Upper lobe of right lung (tissue), 1 donor: Measurements from ENCODE around the gene THOC7. TPM values are rescaled to one million over a fixed set of nuclear protein-coding genes. Genes with fewer than 3 reads are reported as not detected.

Experiments
- ATAC-seq: fragments of 200-7000 bp; cut with Tn5 transposase; one replicate; pipeline ENCODE4 v1.9.1; 2020; ENCODE audit warnings: mild to moderate bottlenecking, moderate library complexity
- DNase-seq: peaks from one replicate; pipeline ENCODE4 v3.0.0-alpha.2; 2020
- H3K27ac ChIP-seq: fragments of 200-600 bp; one replicate; pipeline ENCODE4 v1.8.0; 2022
- H3K27me3 ChIP-seq: fragments of 200-600 bp; one replicate; pipeline ENCODE4 v1.8.0; 2022; ENCODE audit warnings: mild to moderate bottlenecking
- H3K36me3 ChIP-seq: fragments of 200-600 bp; one replicate; pipeline ENCODE4 v1.8.0; 2022
- H3K4me1 ChIP-seq: fragments of 200-600 bp; one replicate; pipeline ENCODE4 v1.8.0; 2022
- H3K4me3 ChIP-seq: fragments of 200-600 bp; one replicate; pipeline ENCODE4 v1.8.0; 2022; ENCODE audit warnings: mild to moderate bottlenecking
- H3K9me3 ChIP-seq: fragments of 200-600 bp; one replicate; pipeline ENCODE4 v1.8.0; 2022
- intact Hi-C: fragments of 100-400 bp; cut with DNase I; formaldehyde crosslinking; loops from one replicate; pipeline ENCODE4 v1.11.0; 2022
- long read RNA-seq: library from polyadenylated mRNA; unstranded; transcript quantifications from one replicate; pipeline ENCODE4 v2.0.0, GENCODE V29; 2021
- total RNA-seq: library from RNA; stranded (reverse); fragmentation: NEBNext Ultra II Directional; extraction: Animal tissue kit (Norgen Biotek cat#: 25700); gene quantifications from one replicate; pipeline ENCODE4 v1.2.1, GENCODE V29; 2021
- TF ChIP-seq, protein P1 (sequence below): fragments of 200-600 bp; IDR thresholded peaks from one replicate; pipeline ENCODE4 v1.8.0; 2022; ENCODE audit warnings: antibody characterized with exemption
- donor health status: DM: no; HTN: yes; CAD: no; lungs with severe emphysema.

THOC7 gene
- total RNA-seq, result 46.9 TPM
- long read RNA-seq, transcript THOC7-201 (8 exons, 990 nt), result major isoform, 34 of 39 reads
- long read RNA-seq, partial matches to known transcripts, result 0 of 39 reads
- long read RNA-seq, other reads (novel, unspliced or antisense), result 4 of 39 reads

DNA sequence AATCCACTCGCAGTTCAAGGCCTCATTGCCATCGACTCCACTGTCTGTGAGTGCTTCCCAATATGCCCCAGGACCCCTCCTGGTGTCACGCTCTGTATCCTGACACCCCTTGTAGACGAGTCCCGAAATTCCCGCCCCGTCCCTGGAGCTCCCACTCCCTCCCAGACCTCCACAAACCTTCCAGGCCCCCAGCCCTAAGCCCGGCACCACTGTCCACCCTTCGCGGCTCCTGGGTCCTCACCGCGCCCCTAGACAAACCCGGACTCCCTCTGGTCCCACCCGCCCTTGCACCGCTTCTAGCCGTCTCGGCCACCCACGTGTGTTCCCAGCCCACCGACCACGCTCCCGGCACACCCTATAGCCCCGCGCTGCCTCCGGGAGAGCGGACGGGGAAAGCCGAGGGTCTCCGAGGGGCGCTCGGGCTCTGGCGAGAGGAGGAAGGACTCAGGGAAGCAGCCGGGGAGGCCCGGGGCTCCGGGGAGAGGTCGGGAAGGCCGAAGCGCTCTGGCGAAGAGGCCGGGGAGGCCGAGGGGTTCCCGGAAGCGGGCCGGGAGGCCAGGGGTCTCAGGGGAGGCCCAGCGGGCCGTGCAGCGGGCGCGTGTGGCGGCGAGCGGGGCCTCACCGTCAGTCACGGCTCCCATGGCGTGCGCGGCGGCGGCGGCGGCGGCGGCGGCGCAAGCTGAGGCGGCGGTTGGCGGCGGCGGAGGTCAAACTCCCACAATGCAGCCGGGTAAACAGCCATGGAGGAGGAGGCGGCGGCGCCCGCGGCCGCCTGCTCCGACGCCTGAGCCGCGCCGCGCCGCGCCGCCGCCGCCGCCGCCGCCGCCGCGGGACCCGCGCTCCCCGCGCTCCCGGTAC lies at the start of gene THOC7, which contains the start of gene ATXN7:
Gene THOC7, minus strand, starts transcription at position 656 of the 858 bp plus-strand sequence. Its CDS starts 15 bp downstream, at position 641.
Gene ATXN7, plus strand, starts transcription at position 718 of the 858 bp plus-strand sequence. CDS start 48,732 bp downstream, outside the sequence.
- ATAC-seq (peak; percentile 90), DNase-seq (peak; percentile 90)
- H3K4me3 ChIP-seq, result peak within 1 kb of the TSS; percentile 88
- no peaks in the 10 kb centered on the region for H3K27me3 ChIP-seq
- peaks cover 12% of the 10 kb centered on the region for H3K4me1 ChIP-seq
- H3K9me3 ChIP-seq, result no peaks in the 10 kb centered on the region
- intact Hi-C loops, result no loop called here
- peak within 1 kb of the TSS; percentile 94 for H3K27ac ChIP-seq
- TF ChIP-seq, protein P1, sequence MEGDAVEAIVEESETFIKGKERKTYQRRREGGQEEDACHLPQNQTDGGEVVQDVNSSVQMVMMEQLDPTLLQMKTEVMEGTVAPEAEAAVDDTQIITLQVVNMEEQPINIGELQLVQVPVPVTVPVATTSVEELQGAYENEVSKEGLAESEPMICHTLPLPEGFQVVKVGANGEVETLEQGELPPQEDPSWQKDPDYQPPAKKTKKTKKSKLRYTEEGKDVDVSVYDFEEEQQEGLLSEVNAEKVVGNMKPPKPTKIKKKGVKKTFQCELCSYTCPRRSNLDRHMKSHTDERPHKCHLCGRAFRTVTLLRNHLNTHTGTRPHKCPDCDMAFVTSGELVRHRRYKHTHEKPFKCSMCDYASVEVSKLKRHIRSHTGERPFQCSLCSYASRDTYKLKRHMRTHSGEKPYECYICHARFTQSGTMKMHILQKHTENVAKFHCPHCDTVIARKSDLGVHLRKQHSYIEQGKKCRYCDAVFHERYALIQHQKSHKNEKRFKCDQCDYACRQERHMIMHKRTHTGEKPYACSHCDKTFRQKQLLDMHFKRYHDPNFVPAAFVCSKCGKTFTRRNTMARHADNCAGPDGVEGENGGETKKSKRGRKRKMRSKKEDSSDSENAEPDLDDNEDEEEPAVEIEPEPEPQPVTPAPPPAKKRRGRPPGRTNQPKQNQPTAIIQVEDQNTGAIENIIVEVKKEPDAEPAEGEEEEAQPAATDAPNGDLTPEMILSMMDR, result no peak
- H3K36me3 ChIP-seq, result no peaks in the 10 kb centered on the region

- TF ChIP-seq, protein P1, result no peak
- Histone ChIP-seq H3K4me3 (peak overlapping the region; percentile 80), H3K9me3 (no peaks in the 10 kb centered on the region), H3K27ac (peak overlapping the region; percentile 96), H3K4me1 (peaks cover 23% of the 10 kb centered on the region), H3K36me3 (peaks cover 22% of the 10 kb centered on the region), H3K27me3 (no peaks in the 10 kb centered on the region)
- intact Hi-C loops, result no loop called here
- peak; percentile 56 for ATAC-seq
- DNase-seq, result peak; percentile 83
Measured at GRCh38 chr3:63912768-63913588, 49.4 kb upstream of the THOC7 start.

DNA sequence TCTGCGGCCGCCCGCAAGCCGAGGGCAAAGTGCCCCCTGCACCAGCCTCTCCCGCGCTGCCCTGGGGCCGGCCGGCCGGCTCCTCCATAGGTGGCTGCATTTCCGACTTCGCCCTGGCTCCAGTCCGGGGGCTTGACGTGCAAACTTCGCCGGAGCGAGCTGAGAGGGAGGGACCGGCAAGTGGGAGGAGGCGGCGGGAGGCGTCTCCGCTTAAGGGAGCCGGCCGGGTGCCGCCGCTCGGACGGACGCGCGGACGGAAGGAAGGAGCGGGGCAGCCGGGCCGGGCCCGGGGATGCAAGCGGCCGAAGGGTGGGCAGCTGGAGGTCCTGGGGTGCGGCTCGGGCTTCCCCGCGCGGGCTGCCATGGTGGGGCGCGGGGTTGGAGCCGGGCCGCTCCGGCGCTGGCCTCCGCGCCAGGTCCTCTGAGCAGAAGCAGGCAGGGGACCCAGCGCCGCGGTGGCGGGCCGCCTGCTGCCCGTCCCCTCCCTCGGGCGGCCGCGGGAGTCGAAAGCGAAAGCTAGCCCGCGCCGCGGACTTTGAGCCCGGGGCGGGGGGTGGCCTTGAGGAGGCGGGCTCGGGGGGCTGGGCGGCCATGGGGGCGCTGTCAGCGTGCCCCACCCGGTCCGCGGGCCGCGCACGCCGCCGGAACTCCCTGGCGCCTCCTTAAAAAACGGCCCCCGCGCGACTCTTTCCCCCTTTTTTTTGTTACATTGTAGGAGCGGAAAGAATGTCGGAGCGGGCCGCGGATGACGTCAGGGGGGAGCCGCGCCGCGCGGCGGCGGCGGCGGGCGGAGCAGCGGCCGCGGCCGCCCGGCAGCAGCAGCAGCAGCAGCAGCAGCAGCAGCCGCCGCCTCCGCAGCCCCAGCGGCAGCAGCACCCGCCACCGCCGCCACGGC lies 48.5 kb upstream of the THOC7 start, which contains the start of gene SCAANT1:
Gene SCAANT1, minus strand, starts transcription at position 511 of the 895 bp plus-strand sequence.
- peaks cover 23% of the 10 kb centered on the region for H3K4me1 ChIP-seq
- H3K27ac ChIP-seq, result peak within 1 kb of the TSS; percentile 96
- H3K9me3 ChIP-seq, result no peaks in the 10 kb centered on the region
- ATAC-seq (peak; percentile 95), DNase-seq (peak; percentile 96)
- intact Hi-C loops, result no loop called here
- peak within 1 kb of the TSS; percentile 80 for H3K4me3 ChIP-seq
- TF ChIP-seq, protein P1, result no peak
- H3K27me3 ChIP-seq, result no peaks in the 10 kb centered on the region
- H3K36me3 ChIP-seq, result peaks cover 21% of the 10 kb centered on the region

DNA sequence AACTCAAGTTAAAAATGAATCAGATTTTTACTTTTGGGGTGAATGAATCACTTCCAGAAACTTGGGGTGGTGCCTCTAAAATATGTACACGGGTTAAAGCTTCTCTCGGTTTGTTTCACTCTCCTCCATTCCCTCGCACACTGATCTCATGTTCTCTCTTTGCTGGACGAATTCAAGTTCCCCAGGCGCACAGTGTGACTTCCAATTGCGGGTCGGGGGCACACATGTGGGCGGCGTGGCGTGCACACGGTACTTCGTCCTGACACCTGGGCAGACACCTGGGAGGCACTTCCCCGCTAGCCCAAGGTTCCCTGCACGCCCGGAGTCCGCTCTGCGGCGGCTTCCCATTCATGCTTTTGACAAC lies 47.9 kb upstream of the THOC7 start:
- Histone ChIP-seq H3K9me3 (no peaks in the 10 kb centered on the region), H3K36me3 (peaks cover 14% of the 10 kb centered on the region), H3K27ac (peak overlapping the region; percentile 96), H3K27me3 (no peaks in the 10 kb centered on the region), H3K4me1 (peaks cover 23% of the 10 kb centered on the region), H3K4me3 (peak overlapping the region; percentile 80)
- DNase-seq (no peak), ATAC-seq (no peak)
- intact Hi-C loops, result no loop called here
- TF ChIP-seq, protein P1, result no peak

DNA sequence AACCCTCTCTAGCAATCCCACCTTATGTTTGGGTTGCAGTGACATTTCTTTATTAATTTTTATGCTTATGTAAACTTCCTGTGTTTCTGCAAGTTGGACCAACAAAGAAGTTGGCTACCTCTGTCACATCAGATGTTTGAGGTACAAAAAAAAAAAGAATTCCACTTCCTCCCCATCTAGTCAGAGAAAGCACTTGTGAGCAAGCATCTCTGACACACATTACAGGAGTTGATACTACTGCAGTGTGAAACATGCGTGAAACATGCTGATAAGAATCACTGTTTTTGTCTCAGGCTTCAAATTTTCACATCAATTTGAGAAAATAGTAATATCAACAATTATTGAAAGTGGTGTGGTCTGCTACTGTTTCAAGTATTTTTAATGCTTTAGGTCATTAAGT lies 47.3 kb upstream of the THOC7 start:
- TF ChIP-seq, protein P1, result no peak
- H3K4me1 ChIP-seq, result peaks cover 23% of the 10 kb centered on the region
- intact Hi-C loops, result no loop called here

More for the DNA sequence above, 47.3 kb upstream of the THOC7 start:
- Histone ChIP-seq H3K27ac (no peak overlapping the region), H3K36me3 (peaks cover 10% of the 10 kb centered on the region), H3K4me3 (no peak overlapping the region), H3K27me3 (no peaks in the 10 kb centered on the region), H3K9me3 (no peaks in the 10 kb centered on the region)
- DNase-seq, result no peak
- no peak for ATAC-seq
